CD14-positive monocyte (primary cell): ENCODE results near the gene CHPF. TPM values are rescaled to one million over a fixed set of nuclear protein-coding genes. Genes with fewer than 3 reads are reported as not detected.
A peak's percentile ranks its signal among the peaks of the same experiment; 100 is the strongest.

Experiments
- DNase-seq, 3 donors: peaks; one replicate each; pipeline ENCODE4 v3.0.0-alpha.2; 2011 to 2022
- H2AFZ ChIP-seq: 2 replicates; pipeline ENCODE4 v1.6.0; 2012; ENCODE audit warnings: mild to moderate bottlenecking, low read depth, low read length, inconsistent platforms; ENCODE audit not compliant: insufficient read depth, poor library complexity, severe bottlenecking
- H3K27ac ChIP-seq, 2 donors: 1 replicate in 1 of 2; 2 replicates in 1 of 2; pipeline ENCODE4 v1.5.1; 2012 to 2013; ENCODE audit warnings: low read length in 2 of 2, control low read depth in 1 of 2, inconsistent platforms in 1 of 2, low read depth in 1 of 2, mild to moderate bottlenecking in 1 of 2
- H3K27me3 ChIP-seq, 2 donors: one replicate each; pipeline versions ENCODE4 v1.6.0 to v1.6.1; 2011 to 2013; ENCODE audit warnings: low read length in 2 of 2; ENCODE audit not compliant: control insufficient read depth in 2 of 2, insufficient read depth in 2 of 2
- H3K36me3 ChIP-seq, 2 donors: replicated peaks in 1 of 2; 1 replicate in 1 of 2; 2 replicates in 1 of 2; pipeline versions ENCODE4 v1.5.1 to v1.6.1; 2012 to 2013; ENCODE audit warnings: low read length in 2 of 2, control low read depth in 1 of 2, inconsistent platforms in 1 of 2, mild to moderate bottlenecking in 1 of 2; ENCODE audit not compliant: insufficient read depth in 2 of 2, control insufficient read depth in 1 of 2
- H3K4me1 ChIP-seq, 2 donors: 1 replicate in 1 of 2; 2 replicates in 1 of 2; pipeline versions ENCODE4 v1.5.1 to v1.6.1; 2012 to 2013; ENCODE audit warnings: low read length in 2 of 2, control low read depth in 1 of 2, inconsistent platforms in 1 of 2, mild to moderate bottlenecking in 1 of 2, moderate library complexity in 1 of 2; ENCODE audit not compliant: insufficient read depth in 2 of 2, control insufficient read depth in 1 of 2
- H3K4me2 ChIP-seq: replicated peaks from 2 replicates; pipeline ENCODE3; 2012; ENCODE audit warnings: low read length, moderate library complexity, mild to moderate bottlenecking; ENCODE audit not compliant: poor library complexity, severe bottlenecking; ENCODE audit errors: extremely low read depth
- H3K4me3 ChIP-seq, 3 experiments: fragments of 200-600 bp in 1 of 3; sonication (generic) in 1 of 3; replicated peaks in 1 of 3; 1 replicate in 2 of 3; 2 replicates in 1 of 3; pipeline ENCODE4 v1.5.1; 2011 to 2013; ENCODE audit warnings: low read length in 3 of 3, mild to moderate bottlenecking in 3 of 3, control low read depth in 2 of 3, low read depth in 2 of 3, inconsistent platforms in 1 of 3, moderate library complexity in 1 of 3
- H3K79me2 ChIP-seq: 2 replicates; pipeline ENCODE4 v1.6.0; 2012; ENCODE audit warnings: mild to moderate bottlenecking, control low read depth, inconsistent platforms, low read length, moderate library complexity; ENCODE audit not compliant: insufficient read depth
- H3K9ac ChIP-seq: 2 replicates; pipeline ENCODE4 v1.6.0; 2017; ENCODE audit warnings: low read length, mild to moderate bottlenecking; ENCODE audit not compliant: insufficient read depth, poor library complexity, severe bottlenecking
- H3K9me3 ChIP-seq, 2 donors: replicated peaks in 1 of 2; 1 replicate in 1 of 2; 2 replicates in 1 of 2; pipeline versions ENCODE4 v1.5.1 to v1.6.1; 2012 to 2013; ENCODE audit warnings: low read length in 2 of 2, control low read depth in 1 of 2; ENCODE audit not compliant: control insufficient read depth in 1 of 2, insufficient read depth in 1 of 2
- H4K20me1 ChIP-seq: 2 replicates; pipeline ENCODE4 v1.6.0; 2012; ENCODE audit warnings: mild to moderate bottlenecking, low read length, control low read depth, moderate library complexity; ENCODE audit not compliant: insufficient read depth
- H3K27ac Mint-ChIP-seq, 7 donors: one replicate each; pipeline ENCODE4 v1.8.0; 2020; ENCODE audit warnings: mild to moderate bottlenecking in 7 of 7, mixed read lengths in 7 of 7, moderate library complexity in 6 of 7, inconsistent platforms in 2 of 7
- H3K27me3 Mint-ChIP-seq, 3 donors: one replicate each; pipeline ENCODE4 v1.8.0; 2021 to 2022; ENCODE audit warnings: low read depth in 3 of 3, mild to moderate bottlenecking in 3 of 3, mixed read lengths in 3 of 3, moderate library complexity in 3 of 3, inconsistent platforms in 1 of 3
- H3K36me3 Mint-ChIP-seq, 2 donors: one replicate each; pipeline ENCODE4 v1.8.0; 2020; ENCODE audit warnings: mixed read lengths in 2 of 2, inconsistent platforms in 1 of 2, mild to moderate bottlenecking in 1 of 2
- H3K4me1 Mint-ChIP-seq: one replicate; pipeline ENCODE4 v1.8.0; 2020; ENCODE audit warnings: mild to moderate bottlenecking, mixed read lengths
- H3K4me3 Mint-ChIP-seq, 2 donors: one replicate each; pipeline ENCODE4 v1.8.0; 2020; ENCODE audit warnings: mild to moderate bottlenecking in 2 of 2, mixed read lengths in 2 of 2, moderate library complexity in 1 of 2
- H3K9me3 Mint-ChIP-seq, 7 donors: one replicate each; pipeline ENCODE4 v1.8.0; 2020 to 2022; ENCODE audit warnings: mixed read lengths in 7 of 7, mild to moderate bottlenecking in 6 of 7, moderate library complexity in 6 of 7, inconsistent platforms in 2 of 7
- CTCF ChIP-seq: fragments of 200-600 bp; IDR thresholded peaks from one replicate; pipeline ENCODE4 v1.8.0; 2022; ENCODE audit warnings: antibody characterized with exemption, mild to moderate bottlenecking
- WGBS: methylation state at CpG from one replicate; pipeline ENCODE4 v1.1.5; 2013; ENCODE audit warnings: missing lambda C conversion rate; ENCODE audit not compliant: insufficient coverage; 5-methylcytosine and 5-hydroxymethylcytosine counted together
- intact Hi-C, 2 donors: fragments of 100-400 bp; cut with micrococcal nuclease; formaldehyde crosslinking; loops; one replicate each; pipeline versions ENCODE4 v1.15.0 to v1.15.1; 2023
- polyA plus RNA-seq, 3 donors: library from polyadenylated mRNA; depleted of rRNA in 1 of 3; unstranded in 2 of 3; stranded (reverse) in 1 of 3; fragments of 300-500 nt in 2 of 3; fragments of >200 nt in 1 of 3; fragmentation: Illumina TruSeq in 2 of 3; gene quantifications; 1 replicate in 2 of 3; 2 replicates in 1 of 3; pipeline ENCODE4 v1.2.3, GENCODE V29; 2012 to 2021

Gene CHPF
- polyA plus RNA-seq, 3 donors, result 0.09 to 0.32 (median 0.09) TPM

GRCh38 chr2:219508444-219508734 lies 35.2 kb downstream of the CHPF start:
- Mint-ChIP-seq H3K36me3 (peaks cover 45% of the 10 kb centered on the region in 2 donors), H3K27ac (no peak overlapping the region), H3K27me3 (peaks cover 40 to 55% (median 50%) of the 10 kb centered on the region in 3 donors), H3K4me1 (peaks cover 14% of the 10 kb centered on the region), H3K4me3 (no peak overlapping the region), H3K9me3 (peaks cover 2 to 20% (median 14%) of the 10 kb centered on the region in 7 donors)
- no peaks in the 10 kb centered on the region for H3K4me1 ChIP-seq
- peaks cover 6 to 19% of the 10 kb centered on the region in 2 donors for H3K9me3 ChIP-seq
- no peak overlapping the region for H2AFZ ChIP-seq
- WGBS, result 60% methylated on average over 1 of the region's 4 CpGs
- peaks cover 6% of the 10 kb centered on the region for H4K20me1 ChIP-seq
- no peak overlapping the region for H3K27ac ChIP-seq
- H3K36me3 ChIP-seq, result peaks cover 37 to 42% of the 10 kb centered on the region in 2 donors
- TF ChIP-seq CTCF, result no peak
- peaks cover 26 to 48% of the 10 kb centered on the region in 2 donors for H3K27me3 ChIP-seq
- H3K79me2 ChIP-seq, result no peaks in the 10 kb centered on the region
- DNase-seq, result no peak
- no peak overlapping the region for H3K9ac ChIP-seq
- H3K4me2 ChIP-seq, result no peak overlapping the region
- H3K4me3 ChIP-seq, result no peak overlapping the region
- intact Hi-C loops, result no loop called here

DNA sequence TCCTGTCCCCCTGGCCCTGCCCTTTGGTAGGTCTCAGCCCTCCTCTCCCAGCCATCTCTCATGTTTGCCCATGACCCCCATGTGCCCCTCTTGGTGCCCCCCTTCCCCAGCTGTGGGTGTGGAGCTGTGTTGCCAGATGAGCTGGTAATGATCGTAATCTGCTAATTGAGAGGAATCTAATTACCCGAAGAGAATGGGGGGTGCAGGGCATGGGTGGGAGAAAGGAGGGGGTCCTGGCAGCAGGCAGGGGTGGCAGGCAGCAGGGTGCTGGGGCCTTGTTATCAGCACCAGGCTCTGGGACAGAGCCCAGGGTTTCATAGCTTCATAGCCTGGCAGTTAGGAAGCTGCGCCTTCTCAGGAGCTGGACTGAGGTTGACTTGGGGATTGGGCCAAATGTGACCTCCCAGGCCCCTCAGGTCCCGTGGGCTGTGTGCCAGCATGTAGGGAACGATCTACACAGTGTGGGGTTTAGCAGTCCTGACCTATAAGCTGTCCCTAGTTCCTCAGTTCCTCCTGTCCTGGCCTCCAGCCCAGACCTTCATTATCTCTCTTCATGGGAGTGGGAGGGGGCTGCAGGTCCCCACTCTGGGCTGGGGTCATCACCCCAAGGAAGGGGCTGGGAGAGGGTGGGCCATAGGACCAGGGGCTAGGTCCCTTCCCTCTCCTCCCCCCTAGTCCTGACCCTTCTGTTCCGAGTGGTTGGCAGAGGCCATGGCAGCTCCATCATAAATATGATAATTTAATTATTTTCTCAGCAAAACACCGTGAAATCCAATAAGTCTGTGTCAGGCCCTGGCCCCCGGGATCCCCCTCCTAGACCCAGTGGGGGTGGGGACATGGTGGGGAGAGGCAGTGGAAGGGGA lies 35.8 kb downstream of the CHPF start:
- 82% methylated on average over 5 of the region's 8 CpGs for WGBS
- Histone ChIP-seq H3K27me3 (peaks cover 23 to 43% of the 10 kb centered on the region in 2 donors), H3K9me3 (peaks cover 6 to 15% of the 10 kb centered on the region in 2 donors), H4K20me1 (peaks cover 6% of the 10 kb centered on the region), H3K4me1 (no peaks in the 10 kb centered on the region), H3K4me2 (no peak overlapping the region), H2AFZ (no peak overlapping the region), H3K4me3 (no peak overlapping the region), H3K9ac (no peak overlapping the region), H3K79me2 (no peaks in the 10 kb centered on the region), H3K36me3 (peaks cover 38 to 48% of the 10 kb centered on the region in 2 donors), H3K27ac (no peak overlapping the region)
- intact Hi-C loops, result no loop called here
- Mint-ChIP-seq H3K4me1 (peaks cover 14% of the 10 kb centered on the region), H3K27me3 (peaks cover 34 to 49% (median 45%) of the 10 kb centered on the region in 3 donors), H3K36me3 (peaks cover 46 to 49% of the 10 kb centered on the region in 2 donors), H3K9me3 (peaks cover 2 to 16% (median 12%) of the 10 kb centered on the region in 7 donors), H3K4me3 (peak overlapping the region in 1 of 2 donors; percentile 48), H3K27ac (no peak overlapping the region)
- DNase-seq, result no peak
- no peak for TF ChIP-seq CTCF
